Left ventricle myocardium inferior (tissue), 1 donor: ENCODE data around the gene SNRPD1. TPM values are rescaled to one million over a fixed set of nuclear protein-coding genes. Genes with fewer than 3 reads are reported as not detected.
"Not testable (repeated sequence)": the region's sequence is repeated elsewhere in the genome, so short reads cannot be mapped to it uniquely, and the experiment has no call there.

Experiments
- DNase-seq: peaks from one replicate; pipeline ENCODE4 v3.0.0-alpha.2; 2020
- H3K27ac ChIP-seq: fragments of 200-600 bp; replicated peaks from 2 replicates; pipeline ENCODE4 v1.8.0; 2021
- H3K27me3 ChIP-seq: fragments of 200-600 bp; 2 replicates; pipeline ENCODE4 v1.8.0; 2021; ENCODE audit warnings: low read depth
- H3K36me3 ChIP-seq: fragments of 200-600 bp; 2 replicates; pipeline ENCODE4 v1.8.0; 2021
- H3K4me1 ChIP-seq: fragments of 200-600 bp; 2 replicates; pipeline ENCODE4 v1.8.0; 2021
- H3K4me3 ChIP-seq: fragments of 200-600 bp; 2 replicates; pipeline ENCODE4 v1.8.0; 2021; ENCODE audit warnings: mild to moderate bottlenecking, moderate library complexity
- H3K9me3 ChIP-seq: fragments of 200-600 bp; replicated peaks from 2 replicates; pipeline ENCODE4 v1.8.0; 2021
- CTCF ChIP-seq: fragments of 200-600 bp; IDR thresholded peaks from 2 replicates; pipeline ENCODE4 v1.8.0; 2021; ENCODE audit warnings: antibody characterized with exemption, mild to moderate bottlenecking, borderline replicate concordance
- intact Hi-C: fragments of 100-400 bp; cut with micrococcal nuclease; formaldehyde crosslinking; loops from one replicate; pipeline ENCODE4 v1.11.0; 2022
- total RNA-seq: library from RNA; stranded (reverse); fragmentation: NEBNext Ultra II Directional; extraction: Animal tissue kit (Norgen Biotek cat#: 25700); gene quantifications from one replicate; pipeline ENCODE4 v1.2.1, GENCODE V29; 2021
- donor health status: DM: no; HTN: yes; CAD: no; lungs with severe emphysema.

SNRPD1 gene
- total RNA-seq, 1 donor from 2014 or later: 23.9 TPM

GRCh38 chr18:21600526-21601410 lies 11.3 kb upstream of the SNRPD1 start, which contains the start of gene ESCO1:
ESCO1 (minus strand) TSS chr18:21600704; CDS start chr18:21574843, 25,861 bp downstream.
- H3K27me3 ChIP-seq: no peaks in the 10 kb centered on the region
- peaks cover 41% of the 10 kb centered on the region for H3K4me1 ChIP-seq
- peak; percentile 97 for TF ChIP-seq CTCF
- H3K27ac ChIP-seq: peak within 1 kb of the TSS; percentile 96
- intact Hi-C loops: no loop called here
- DNase-seq: peak; percentile 93
- peak within 1 kb of the TSS; percentile 99 for H3K4me3 ChIP-seq
- no peaks in the 10 kb centered on the region for H3K9me3 ChIP-seq
- H3K36me3 ChIP-seq: no peaks in the 10 kb centered on the region

GRCh38 chr18:21602299-21602587 lies 9.9 kb upstream of the SNRPD1 start:
- Histone ChIP-seq H3K9me3 (no peaks in the 10 kb centered on the region), H3K27me3 (no peaks in the 10 kb centered on the region), H3K36me3 (no peaks in the 10 kb centered on the region), H3K4me3 (no peak overlapping the region), H3K27ac (no peak overlapping the region), H3K4me1 (peaks cover 36% of the 10 kb centered on the region)
- intact Hi-C loops: no loop called here
- no peak for TF ChIP-seq CTCF
- DNase-seq: no peak

- DNase-seq: no peak
- Histone ChIP-seq H3K4me3 (no peak overlapping the region), H3K27ac (no peak overlapping the region), H3K27me3 (no peaks in the 10 kb centered on the region), H3K4me1 (peaks cover 12% of the 10 kb centered on the region), H3K36me3 (no peaks in the 10 kb centered on the region), H3K9me3 (no peaks in the 10 kb centered on the region)
- no peak for TF ChIP-seq CTCF
- intact Hi-C loops: no loop called here
Measured at GRCh38 chr18:21604671-21605070, 7.4 kb upstream of the SNRPD1 start.

- intact Hi-C loops: no loop called here
- no peaks in the 10 kb centered on the region for H3K27me3 ChIP-seq
- no peak for TF ChIP-seq CTCF
- no peak overlapping the region for H3K27ac ChIP-seq
- H3K4me1 ChIP-seq: peaks cover 6% of the 10 kb centered on the region
- no peak for DNase-seq
- no peak overlapping the region for H3K4me3 ChIP-seq
- no peaks in the 10 kb centered on the region for H3K9me3 ChIP-seq
- H3K36me3 ChIP-seq: no peaks in the 10 kb centered on the region
Measured at GRCh38 chr18:21605213-21605612, 6.9 kb upstream of the SNRPD1 start.

- H3K27me3 ChIP-seq, intact Hi-C loops, H3K9me3 ChIP-seq, DNase-seq, H3K36me3 ChIP-seq: not testable (repeated sequence)
- H3K4me3 ChIP-seq: peak overlapping the region; percentile 72
- peaks cover 30% of the 10 kb centered on the region for H3K4me1 ChIP-seq
- H3K27ac ChIP-seq: peak overlapping the region; percentile 85
Measured at GRCh38 chr18:21611401-21612124, 551 bp upstream of the SNRPD1 start.

- Histone ChIP-seq H3K36me3 (peaks cover 47% of the 10 kb centered on the region), H3K4me1 (peaks cover 13% of the 10 kb centered on the region)
- intact Hi-C loops, DNase-seq, H3K4me3 ChIP-seq, H3K9me3 ChIP-seq, H3K27me3 ChIP-seq, H3K27ac ChIP-seq: not testable (repeated sequence)
Measured at GRCh38 chr18:21621640-21622039, 9.5 kb downstream of the SNRPD1 start.
